K562 (cell line): ENCODE measurements around the gene LRP1B. TPM values are rescaled to one million over a fixed set of nuclear protein-coding genes. Genes with fewer than 3 reads are reported as not detected.

Experiments used
- ATAC-seq: fragments of 200-7000 bp; cut with Tn5 transposase; 3 replicates; pipeline ENCODE4 v1.9.1; 2020; ENCODE audit warnings: moderate library complexity
- BruUV-seq: library from RNA; stranded (reverse); fragments of 400-500 nt; replicated peaks from 2 replicates; lab custom pipeline; 2021; lab: Mats Ljungman, UMichigan
- CTCF ChIA-PET: fragments of 300-600 bp; formaldehyde crosslinking; extraction: SDS; loops from one replicate; lab custom pipeline; 2021; ENCODE audit warnings: low intra/inter-chr PET ratio; lab: Yijun Ruan, JAX
- POLR2A ChIA-PET: fragments of 300-600, 350-650 bp; sonication (Branson Sonifier 250); formaldehyde crosslinking; extraction: SDS; loops from one replicate; lab custom pipeline; 2021; ENCODE audit warnings: antibody characterized with exemption, inconsistent platforms; lab: Yijun Ruan, JAX
- DNase-seq, 4 experiments: peaks; one replicate each; pipeline versions ENCODE4 v3.0.0 to v3.0.0-alpha.2; 2011 to 2018; ENCODE audit warnings: low spot score in 3 of 4, mixed read lengths in 3 of 4; ENCODE audit errors: extremely low read depth in 1 of 4
- FAIRE-seq: peaks from 2 replicates; lab custom pipeline; 2011; peaks lifted over from hg19 to GRCh38; lab: Jason Lieb, UNC
- H2AFZ ChIP-seq: 2 replicates; pipeline ENCODE4 v1.6.0; 2011; ENCODE audit warnings: low read depth, low read length, control low read depth, inconsistent platforms
- H3K27ac ChIP-seq: fragments of 200-600 bp; 3 replicates; pipeline ENCODE4 v1.8.0; 2011; ENCODE audit warnings: low read depth, mild to moderate bottlenecking, control low read depth, inconsistent platforms, low read length, moderate library complexity, mixed read lengths; ENCODE audit errors: extremely low read depth
- H3K27me3 ChIP-seq, 2 experiments: fragments of 300-600 bp in 1 of 2; 2 replicates in 1 of 2; 3 replicates in 1 of 2; pipeline versions ENCODE4 v1.6.0 to v1.8.0; 2011; ENCODE audit warnings: inconsistent platforms in 2 of 2, low read length in 2 of 2, mild to moderate bottlenecking in 1 of 2, mixed read lengths in 1 of 2, moderate library complexity in 1 of 2; ENCODE audit not compliant: control insufficient read depth in 2 of 2, insufficient read depth in 2 of 2
- H3K36me3 ChIP-seq: fragments of 300-600 bp; 3 replicates; pipeline ENCODE4 v1.8.0; 2011; ENCODE audit warnings: mild to moderate bottlenecking, low read length, inconsistent platforms; ENCODE audit not compliant: control insufficient read depth, insufficient read depth
- H3K4me1 ChIP-seq, 2 experiments: fragments of 200-600 bp in 1 of 2; replicated peaks in 1 of 2; 2 replicates in 1 of 2; 3 replicates in 1 of 2; pipeline versions ENCODE4 v1.5.1 to v1.8.0; 2011; ENCODE audit warnings: inconsistent platforms in 2 of 2, low read length in 2 of 2, mild to moderate bottlenecking in 1 of 2, mixed read lengths in 1 of 2, moderate library complexity in 1 of 2; ENCODE audit not compliant: control insufficient read depth in 2 of 2, insufficient read depth in 2 of 2
- H3K4me2 ChIP-seq: 2 replicates; pipeline ENCODE4 v1.6.1; 2011; ENCODE audit warnings: low read length, control low read depth, inconsistent platforms, mixed read lengths; ENCODE audit not compliant: insufficient read depth
- H3K4me3 ChIP-seq: fragments of 200-600 bp; sonication (generic), shearing (Covaris generic); 2 replicates; pipeline ENCODE4 v1.5.1; 2016; ENCODE audit warnings: control low read depth, inconsistent platforms
- H3K79me2 ChIP-seq: fragments of 200-600 bp; 3 replicates; pipeline ENCODE4 v1.8.0; 2011; ENCODE audit warnings: low read length, inconsistent platforms; ENCODE audit not compliant: control insufficient read depth, insufficient read depth
- H3K9ac ChIP-seq, 2 experiments: 2 replicates each; pipeline versions ENCODE4 v1.6.0 to v1.6.1; 2011; ENCODE audit warnings: low read depth in 2 of 2, low read length in 2 of 2, control low read depth in 1 of 2, inconsistent platforms in 1 of 2, mild to moderate bottlenecking in 1 of 2, mixed read lengths in 1 of 2; ENCODE audit not compliant: insufficient read depth in 1 of 2
- H3K9me1 ChIP-seq: one replicate; pipeline ENCODE4 v1.6.0; 2011; ENCODE audit warnings: inconsistent platforms, mild to moderate bottlenecking, low read length, moderate library complexity; ENCODE audit not compliant: control insufficient read depth, insufficient read depth
- H3K9me3 ChIP-seq: replicated peaks from 2 replicates; pipeline ENCODE4 v1.5.1; 2011; ENCODE audit warnings: low read depth, low read length, inconsistent platforms; ENCODE audit not compliant: control insufficient read depth, insufficient read depth
- H4K20me1 ChIP-seq: replicated peaks from 2 replicates; pipeline ENCODE4 v1.6.1; 2011; ENCODE audit warnings: low read length, inconsistent platforms, mixed read lengths; ENCODE audit not compliant: control insufficient read depth, insufficient read depth
- E2F3 ChIP-seq: fragments of 250-450 bp; sonication (Bioruptor Pico); IDR thresholded peaks from 2 replicates; pipeline ENCODE4 v1.4.0; 2020; ENCODE audit warnings: mild to moderate bottlenecking
- MAFF ChIP-seq: IDR thresholded peaks from 2 replicates; pipeline ENCODE4 v1.6.1; 2012; ENCODE audit warnings: low read length, improper control_type of control experiment
- MAFK ChIP-seq: IDR thresholded peaks from 2 replicates; pipeline ENCODE4 v1.6.1; 2011; ENCODE audit warnings: low read length, improper control_type of control experiment
- TOE1 ChIP-seq, 2 experiments: fragments of 450-650 bp in 1 of 2; sonication (generic) in 1 of 2; formaldehyde crosslinking in 1 of 2; IDR thresholded peaks; 2 replicates each; pipeline versions ENCODE4 v1.7.1 to v1.8.0; 2016 to 2022; ENCODE audit warnings: borderline replicate concordance in 2 of 2, mild to moderate bottlenecking in 2 of 2, antibody characterized with exemption in 1 of 2, inconsistent platforms in 1 of 2, low read depth in 1 of 2, missing genetic modification reagents in 1 of 2, moderate library complexity in 1 of 2
- ZNF146 ChIP-seq: IDR thresholded peaks from one replicate; pipeline ENCODE4 v1.6.1; 2018; ENCODE audit warnings: missing compliant biosample characterization; ENCODE audit not compliant: unreplicated experiment
- ZNF766 ChIP-seq: fragments of 200-800 bp; sonication (Bioruptor generic); conservative IDR thresholded peaks from 2 replicates; pipeline ENCODE4 v1.6.1; 2016; ENCODE audit warnings: missing genetic modification characterization, missing compliant biosample characterization
- WGBS: fragments of 100-300 bp; shearing (Covaris generic); methylation state at CpG from one replicate; pipeline ENCODE4 v1.1.6; 2016; ENCODE audit warnings: low coverage, mixed read lengths; ENCODE audit not compliant: insufficient coverage; ENCODE audit errors: missing lambda C conversion rate; 5-methylcytosine and 5-hydroxymethylcytosine counted together
- in situ Hi-C: fragments of 300-500 bp; cut with MboI; formaldehyde crosslinking; loops from 4 replicates; pipeline ENCODE4 v1.15.0; 2018; ENCODE audit warnings: inconsistent platforms, mixed read lengths
- intact Hi-C: fragments of 100-400 bp; cut with micrococcal nuclease; formaldehyde crosslinking; loops from 2 replicates; pipeline ENCODE4 v1.14.2; 2022
- polyA plus RNA-seq, 8 experiments: library from polyadenylated mRNA; depleted of rRNA in 4 of 8; stranded (reverse) in 5 of 8; unstranded in 3 of 8; fragments of >200 nt; fragmentation: Nextera tagmentation in 2 of 8; fragmentation: Illumina TruSeq in 1 of 8; extraction: Ambion mirVana in 2 of 8; extraction: Trizol in 1 of 8; gene quantifications; 2 replicates each; pipeline versions ENCODE4 v1.2.1 to v1.2.3, GENCODE V29; 2011 to 2014; ENCODE audit warnings: inconsistent platforms in 1 of 8, missing spikeins in 1 of 8
- total RNA-seq, 7 experiments: library from RNA; depleted of rRNA in 6 of 7; stranded (reverse); fragments of >200 nt in 6 of 7; fragmentation: Illumina TruSeq in 2 of 7; extraction: Trizol in 2 of 7; gene quantifications; 2 replicates each; pipeline versions ENCODE4 v1.2.1 to v1.2.3, GENCODE V29; 2011 to 2021; ENCODE audit warnings: low replicate concordance in 1 of 7
- TF ChIP-seq, protein P1 (sequence below): fragments of 450-650 bp; formaldehyde crosslinking; IDR thresholded peaks from 2 replicates; pipeline ENCODE4 v1.4.0; 2020; ENCODE audit warnings: mild to moderate bottlenecking, mixed read lengths

Gene LRP1B
- total and polyA plus RNA-seq, 9 of the 15 experiments (the other 6 are each of a cell fraction or from before 2014, with no cell fraction given), result not detected

- POLR2A ChIA-PET, result no interaction called here
- no peak for ATAC-seq
- no peak for FAIRE-seq
Measured at GRCh38 chr2:141526760-141527159, 604.1 kb downstream of the LRP1B start.

GRCh38 chr2:141524777-141525176 is 606.0 kb downstream of the LRP1B start:
- Histone ChIP-seq H3K4me1 (no peaks in the 10 kb centered on the region), H3K36me3 (no peaks in the 10 kb centered on the region), H3K4me3 (no peak overlapping the region), H3K9me1 (no peaks in the 10 kb centered on the region), H3K9me3 (no peaks in the 10 kb centered on the region), H3K4me2 (no peak overlapping the region), H3K27ac (no peak overlapping the region), H3K9ac (no peak overlapping the region), H2AFZ (no peak overlapping the region), H3K79me2 (no peaks in the 10 kb centered on the region), H4K20me1 (no peaks in the 10 kb centered on the region), H3K27me3 (no peaks in the 10 kb centered on the region)
- DNase-seq, result no peak
- no peak for FAIRE-seq
- no TSS peak for BruUV-seq
- in situ Hi-C loops (no loop called here), intact Hi-C loops (no loop called here)
- no peak for TF ChIP-seq ZNF766
- TF ChIP-seq, protein P1, sequence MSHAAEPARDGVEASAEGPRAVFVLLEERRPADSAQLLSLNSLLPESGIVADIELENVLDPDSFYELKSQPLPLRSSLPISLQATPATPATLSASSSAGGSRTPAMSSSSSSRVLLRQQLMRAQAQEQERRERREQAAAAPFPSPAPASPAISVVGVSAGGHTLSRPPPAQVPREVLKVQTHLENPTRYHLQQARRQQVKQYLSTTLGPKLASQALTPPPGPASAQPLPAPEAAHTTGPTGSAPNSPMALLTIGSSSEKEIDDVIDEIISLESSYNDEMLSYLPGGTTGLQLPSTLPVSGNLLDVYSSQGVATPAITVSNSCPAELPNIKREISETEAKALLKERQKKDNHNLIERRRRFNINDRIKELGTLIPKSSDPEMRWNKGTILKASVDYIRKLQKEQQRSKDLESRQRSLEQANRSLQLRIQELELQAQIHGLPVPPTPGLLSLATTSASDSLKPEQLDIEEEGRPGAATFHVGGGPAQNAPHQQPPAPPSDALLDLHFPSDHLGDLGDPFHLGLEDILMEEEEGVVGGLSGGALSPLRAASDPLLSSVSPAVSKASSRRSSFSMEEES (CRISPR knock-in tag), result peak; percentile 82
- no peak for ATAC-seq
- CTCF ChIA-PET, result no interaction called here
- POLR2A ChIA-PET, result no interaction called here
- 6% methylated on average over 3 of the region's 3 CpGs for WGBS

More at GRCh38 chr2:141526760-141527159, 604.1 kb downstream of the LRP1B start:
- Histone ChIP-seq H3K9me3 (no peaks in the 10 kb centered on the region), H3K4me1 (no peaks in the 10 kb centered on the region), H4K20me1 (no peaks in the 10 kb centered on the region), H3K9ac (no peak overlapping the region), H3K4me3 (no peak overlapping the region), H3K9me1 (no peaks in the 10 kb centered on the region), H2AFZ (no peak overlapping the region), H3K36me3 (no peaks in the 10 kb centered on the region), H3K27me3 (no peaks in the 10 kb centered on the region), H3K79me2 (no peaks in the 10 kb centered on the region), H3K4me2 (no peak overlapping the region), H3K27ac (no peak overlapping the region)
- WGBS, result 0% methylated on average over 2 of the region's 2 CpGs
- no peak for TF ChIP-seq ZNF146
- 0 out of 2 replicates have a peak, but pooled peaks have one; percentile 9 for TF ChIP-seq MAFK
- TF ChIP-seq MAFF, result peak; percentile 21; the same call in 1 of the 2 replicates
- no peak for TF ChIP-seq E2F3
- no peak for TF ChIP-seq TOE1 (IDR thresholded peaks at IDR 0.05; ENCODE audit: borderline replicate concordance)
- TF ChIP-seq TOE1 (CRISPR knock-in tag; IDR thresholded peaks at IDR 0.05; ENCODE audit: borderline replicate concordance, low read depth), result no peak
- intact Hi-C loops (no loop called here), in situ Hi-C loops (no loop called here)
- no peak for DNase-seq
- CTCF ChIA-PET, result no interaction called here
- no TSS peak for BruUV-seq
